Omental fat pad (tissue), 4 donors: ENCODE measurements around the gene PICALM. TPM values are rescaled to one million over a fixed set of nuclear protein-coding genes. Genes with fewer than 3 reads are reported as not detected.

Experiments used
- ATAC-seq: fragments of 150-250 bp; one replicate; pipeline ENCODE4 v1.9.1; 2016; ENCODE audit warnings: mild to moderate bottlenecking, moderate library complexity; ENCODE audit not compliant: low FRiP score
- DNase-seq: peaks from one replicate; pipeline ENCODE4 v3.0.0-alpha.2; 2019; ENCODE audit warnings: low spot score
- CTCF ChIP-seq, 3 donors: fragments of 450-650 bp; IDR thresholded peaks; one replicate each; pipeline ENCODE4 v1.5.1; 2016 to 2017; ENCODE audit warnings: antibody characterized with exemption in 3 of 3, mild to moderate bottlenecking in 3 of 3, moderate library complexity in 2 of 3
- total RNA-seq, 4 donors: library from RNA; depleted of rRNA; stranded (reverse); fragments of >200 nt; gene quantifications; one replicate each; pipeline ENCODE4 v1.1.0, GENCODE V29; 2016

PICALM gene
- total RNA-seq, 4 donors from 2014 or later: 302 to 622 (median 395) TPM

- no peak for DNase-seq
- no peak for ATAC-seq
- no peak for TF ChIP-seq CTCF (IDR thresholded peaks at IDR 0.05)
Measured at GRCh38 chr11:85946221-85946620, 122.7 kb downstream of the PICALM start.

DNA sequence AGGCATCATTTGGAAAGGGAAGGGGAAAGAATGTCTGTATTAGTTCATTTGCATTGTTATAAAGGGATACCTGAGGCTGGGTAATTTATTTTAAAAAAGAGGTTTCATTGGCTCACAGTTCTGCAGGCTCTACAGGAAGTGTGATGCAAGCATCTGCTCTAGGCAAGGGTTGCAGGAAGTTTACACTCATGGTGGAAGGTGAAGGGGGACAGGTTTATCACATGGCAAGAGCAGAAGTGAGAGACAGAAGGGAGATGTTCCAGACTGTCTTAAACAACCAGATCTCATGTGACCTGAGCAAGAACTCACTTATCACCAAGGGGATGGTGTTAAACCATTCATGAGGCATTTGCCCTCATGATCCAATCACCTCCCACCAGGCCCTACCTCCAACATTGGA, 123.1 kb downstream of the PICALM start:
- no peak for DNase-seq
- no peak for TF ChIP-seq CTCF (IDR thresholded peaks at IDR 0.05)
- no peak for ATAC-seq

DNA sequence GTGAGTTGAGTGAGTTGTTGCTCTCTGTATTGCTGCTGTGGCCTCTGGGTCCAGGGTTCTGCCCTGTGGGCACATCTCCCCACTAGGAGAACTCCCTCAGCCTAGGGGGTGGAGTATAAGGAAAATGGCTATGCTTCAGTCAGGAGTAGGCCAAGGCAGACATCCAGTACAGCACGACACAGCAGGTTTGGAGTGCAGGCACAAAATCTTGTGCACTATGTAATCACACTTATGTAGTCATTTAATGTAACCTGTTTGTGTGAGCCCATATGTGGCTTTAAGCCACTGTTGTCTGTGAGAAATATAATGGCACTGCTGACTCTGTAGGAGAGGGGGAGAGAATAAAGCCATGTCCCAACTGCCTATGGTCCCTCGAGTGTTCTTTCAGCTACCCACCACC, 123.6 kb downstream of the PICALM start:
- no peak for ATAC-seq
- no peak for DNase-seq
- TF ChIP-seq CTCF (IDR thresholded peaks at IDR 0.05): no peak

DNA sequence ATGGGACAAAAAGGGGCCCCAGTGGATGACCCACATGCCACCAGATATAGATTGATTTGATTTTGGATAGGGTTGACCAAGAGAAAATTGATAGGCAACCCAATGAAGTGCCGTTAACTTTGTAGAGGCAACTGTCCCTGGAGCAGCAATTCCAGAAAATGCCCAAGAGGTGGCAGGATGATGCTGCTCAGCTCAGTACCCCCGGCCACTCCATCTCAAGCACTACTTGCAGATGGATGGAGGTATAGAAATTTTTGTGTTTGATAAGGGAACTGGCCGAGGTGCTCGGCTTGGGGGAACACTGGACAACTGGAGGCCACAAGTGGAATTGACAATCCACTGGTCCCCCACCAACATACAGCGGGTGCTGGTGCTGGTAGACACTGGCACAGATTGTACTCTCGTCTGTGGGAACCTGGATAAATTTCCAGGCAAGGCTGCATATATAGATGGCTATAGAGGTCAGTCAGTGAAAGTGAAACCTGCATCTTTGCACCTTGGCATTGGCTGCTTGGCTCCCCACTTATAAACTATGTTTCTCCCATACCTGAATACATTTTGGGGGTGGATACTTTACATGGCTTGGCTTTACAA, 127.4 kb downstream of the PICALM start:
- DNase-seq: no peak
- ATAC-seq: peak; percentile 46
- TF ChIP-seq CTCF (IDR thresholded peaks at IDR 0.05): peak in 2 of 3 donors; percentile 25 to 50

- no peak for TF ChIP-seq CTCF (IDR thresholded peaks at IDR 0.05)
- ATAC-seq (no peak), DNase-seq (no peak)
Measured at GRCh38 chr11:85939099-85940015, 129.5 kb downstream of the PICALM start.

DNA sequence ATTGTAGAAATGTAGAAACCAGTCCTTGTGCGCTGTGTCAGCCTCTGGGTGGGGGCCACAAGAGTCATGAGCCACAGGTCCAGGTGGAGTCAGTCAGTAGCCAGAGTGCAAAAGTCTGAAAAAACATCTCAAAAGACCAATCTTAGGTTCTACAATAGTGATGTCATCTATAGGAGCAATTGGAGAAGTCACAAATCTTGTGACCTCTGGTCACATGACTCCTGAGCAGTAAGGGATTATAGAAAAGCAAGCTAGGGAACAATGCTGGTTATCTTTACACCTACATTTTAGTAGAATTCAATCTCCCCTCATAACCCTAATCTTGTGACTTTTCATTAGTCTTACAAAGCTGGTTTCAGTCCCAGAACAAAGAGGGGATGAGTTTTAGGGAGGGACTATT, 131.0 kb downstream of the PICALM start:
- ATAC-seq: no peak
- DNase-seq: no peak
- TF ChIP-seq CTCF (IDR thresholded peaks at IDR 0.05): no peak
